ENCODE data around the gene SCIN. TPM values are rescaled to one million over a fixed set of nuclear protein-coding genes. Genes with fewer than 3 reads are reported as not detected.
"Not testable (repeated sequence)": the region's sequence is repeated elsewhere in the genome, so short reads cannot be mapped to it uniquely, and the experiment has no call there.

SCIN gene
- under 1 TPM in 1 of 2 experiments, not detected in 1; 0.12 TPM for total RNA-seq

GRCh38 chr7:12570534-12571461 is at the start of gene SCIN:
SCIN (plus strand) TSS chr7:12570720; CDS start chr7:12570787, 67 bp downstream.
- peaks cover 37% of the 10 kb centered on the region for H3K27me3 Mint-ChIP-seq
- H3K27ac Mint-ChIP-seq = no peak within 1 kb of the TSS
- peaks cover 16% of the 10 kb centered on the region for H3K4me1 Mint-ChIP-seq (ENCODE audit: low read depth)
- peak within 1 kb of the TSS; percentile 50 for H3K4me3 Mint-ChIP-seq
- ChIA-PET CTCF (interaction anchor here (1.8 kb wide), 1 partner anchor 46 kb away, joined by 7 read pairs; no protein-coding TSS in a partner anchor), POLR2A (no interaction called here)
- intact Hi-C loops (cut with micrococcal nuclease) = no loop called here
- H3K9me3 Mint-ChIP-seq = no peaks in the 10 kb centered on the region
- DNase-seq = peak; percentile 48
- H3K36me3 Mint-ChIP-seq = no peaks in the 10 kb centered on the region

GRCh38 chr7:12524794-12525386 is 45.6 kb upstream of the SCIN start:
- POLR2A ChIA-PET = no interaction called here
- CTCF ChIA-PET = interaction anchor here (0.7 to 3.1 kb wide), 33 partner anchors 8 to 1934 kb away, joined by 3 to 41 read pairs (median 4); partner anchors contain the start of gene SCIN
- Mint-ChIP-seq H3K27me3 (peaks cover 12% of the 10 kb centered on the region), H3K36me3 (no peaks in the 10 kb centered on the region), H3K9me3 (no peaks in the 10 kb centered on the region), H3K27ac (no peak overlapping the region), H3K4me3 (no peak overlapping the region), H3K4me1 (ENCODE audit: low read depth) (no peaks in the 10 kb centered on the region)
- intact Hi-C loops (cut with micrococcal nuclease) = loop anchor here (1.0 to 5.0 kb wide), 4 partner anchors 99 to 1932 kb away; no protein-coding TSS in a partner anchor
- DNase-seq = no peak

- H3K4me1 Mint-ChIP-seq (ENCODE audit: low read depth); H3K36me3 Mint-ChIP-seq; POLR2A ChIA-PET; H3K27ac Mint-ChIP-seq; H3K4me3 Mint-ChIP-seq; DNase-seq; H3K9me3 Mint-ChIP-seq: not testable (repeated sequence)
- CTCF ChIA-PET = interaction anchor here (3.1 kb wide), 1 partner anchor 96 kb away, joined by 41 read pairs; no protein-coding TSS in a partner anchor
- intact Hi-C loops (cut with micrococcal nuclease) = loop anchor here (5.0 kb wide), 1 partner anchor 111 kb away; no protein-coding TSS in a partner anchor
- peaks cover 12% of the 10 kb centered on the region for H3K27me3 Mint-ChIP-seq
Observed at GRCh38 chr7:12526693-12527092, 43.8 kb upstream of the SCIN start.

DNA sequence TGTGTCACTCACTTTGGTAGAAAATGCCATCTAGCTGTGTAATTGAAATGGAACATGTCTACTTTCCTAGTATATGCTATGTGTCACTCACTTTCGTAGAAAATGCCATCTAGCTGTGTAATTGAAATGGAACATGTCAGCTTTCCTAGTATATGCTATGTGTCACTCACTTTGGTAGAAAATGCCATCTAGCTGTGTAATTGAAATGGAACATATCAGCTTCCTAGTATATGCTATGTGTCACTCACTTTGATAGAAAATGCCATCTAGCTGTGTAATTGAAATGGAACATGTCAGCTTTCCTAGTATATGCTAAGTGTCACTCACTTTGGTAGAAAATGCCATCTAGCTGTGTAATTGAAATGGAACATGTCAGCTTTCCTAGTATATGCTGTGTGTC is 42.9 kb upstream of the SCIN start:
- H3K9me3 Mint-ChIP-seq; H3K36me3 Mint-ChIP-seq; DNase-seq; CTCF ChIA-PET; H3K4me1 Mint-ChIP-seq (ENCODE audit: low read depth); H3K27ac Mint-ChIP-seq; H3K4me3 Mint-ChIP-seq; POLR2A ChIA-PET: not testable (repeated sequence)
- intact Hi-C loops (cut with micrococcal nuclease) = loop anchor here (5.0 kb wide), 1 partner anchor 110 kb away; no protein-coding TSS in a partner anchor
- H3K27me3 Mint-ChIP-seq = peaks cover 12% of the 10 kb centered on the region

GRCh38 chr7:12529971-12530710 is 40.4 kb upstream of the SCIN start:
- no peak overlapping the region for H3K27ac Mint-ChIP-seq
- ChIA-PET CTCF (no interaction called here), POLR2A (no interaction called here)
- H3K27me3 Mint-ChIP-seq = peaks cover 5% of the 10 kb centered on the region
- no peaks in the 10 kb centered on the region for H3K36me3 Mint-ChIP-seq
- no peak overlapping the region for H3K4me3 Mint-ChIP-seq
- no peak for DNase-seq
- intact Hi-C loops (cut with micrococcal nuclease) = loop anchor here (5.0 kb wide), 1 partner anchor 107 kb away; no protein-coding TSS in a partner anchor
- no peaks in the 10 kb centered on the region for H3K4me1 Mint-ChIP-seq (ENCODE audit: low read depth)
- no peaks in the 10 kb centered on the region for H3K9me3 Mint-ChIP-seq

DNA sequence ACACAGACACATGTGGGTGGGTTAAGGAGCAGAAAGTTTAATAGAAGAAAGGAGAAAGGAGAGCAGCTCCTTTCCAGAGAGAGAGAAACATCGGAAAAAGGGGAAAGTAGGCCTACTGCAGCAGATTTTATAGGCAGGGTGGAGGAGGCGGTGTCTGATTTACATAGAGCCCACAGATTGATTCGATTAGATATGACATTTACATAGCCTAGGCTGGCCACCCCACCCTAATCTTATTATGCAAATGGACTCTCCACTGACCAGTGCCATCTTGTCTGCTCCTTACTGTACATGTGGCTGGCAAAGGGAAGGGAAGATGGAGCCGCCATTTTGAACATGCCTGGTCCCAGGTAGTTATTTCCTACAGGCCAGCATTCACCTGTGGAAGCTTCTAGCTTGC is 38.7 kb upstream of the SCIN start:
- DNase-seq = no peak
- H3K27ac Mint-ChIP-seq = no peak overlapping the region
- H3K9me3 Mint-ChIP-seq = no peaks in the 10 kb centered on the region
- ChIA-PET CTCF (no interaction called here), POLR2A (no interaction called here)
- no peaks in the 10 kb centered on the region for H3K36me3 Mint-ChIP-seq
- intact Hi-C loops (cut with micrococcal nuclease) = no loop called here
- peaks cover 7% of the 10 kb centered on the region for H3K27me3 Mint-ChIP-seq
- no peak overlapping the region for H3K4me3 Mint-ChIP-seq
- no peaks in the 10 kb centered on the region for H3K4me1 Mint-ChIP-seq (ENCODE audit: low read depth)

GRCh38 chr7:12534046-12534445 is 36.5 kb upstream of the SCIN start:
- no peak for DNase-seq
- H3K4me1 Mint-ChIP-seq (ENCODE audit: low read depth) = no peaks in the 10 kb centered on the region
- CTCF ChIA-PET = no interaction called here
- intact Hi-C loops (cut with micrococcal nuclease) = no loop called here
- H3K27ac Mint-ChIP-seq = no peak overlapping the region
- H3K4me3 Mint-ChIP-seq = no peak overlapping the region
- H3K9me3 Mint-ChIP-seq = no peaks in the 10 kb centered on the region
- no peaks in the 10 kb centered on the region for H3K36me3 Mint-ChIP-seq
- POLR2A ChIA-PET = no interaction called here
- peaks cover 4% of the 10 kb centered on the region for H3K27me3 Mint-ChIP-seq

DNA sequence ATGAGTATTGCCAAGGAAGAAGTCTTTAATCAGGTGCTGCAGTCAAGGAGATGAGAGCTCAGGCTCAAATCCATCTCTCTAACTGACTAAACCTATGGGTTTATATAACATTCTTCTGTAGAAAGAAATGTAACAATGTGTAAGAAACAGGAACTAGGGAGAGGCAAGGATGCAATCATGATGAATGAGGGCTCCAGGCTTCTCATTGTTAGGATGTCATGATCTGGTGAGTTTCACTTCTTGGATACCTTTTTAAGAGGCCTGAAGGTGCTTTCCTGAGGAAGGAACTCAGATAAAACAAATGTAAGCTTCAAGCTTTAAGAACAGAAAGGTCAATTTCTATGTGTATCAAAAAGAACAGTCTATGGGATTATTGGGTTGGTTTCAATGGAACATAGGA is 30.8 kb upstream of the SCIN start:
- no peak for DNase-seq
- peaks cover 4% of the 10 kb centered on the region for H3K27me3 Mint-ChIP-seq
- intact Hi-C loops (cut with micrococcal nuclease) = no loop called here
- H3K27ac Mint-ChIP-seq = no peak overlapping the region
- H3K4me1 Mint-ChIP-seq (ENCODE audit: low read depth) = no peaks in the 10 kb centered on the region
- H3K4me3 Mint-ChIP-seq = no peak overlapping the region
- no peaks in the 10 kb centered on the region for H3K9me3 Mint-ChIP-seq
- CTCF ChIA-PET = interaction anchor here (0.6 to 2.8 kb wide), 3 partner anchors 15 to 100 kb away, joined by 3 to 12 read pairs (median 3); no protein-coding TSS in a partner anchor
- no peaks in the 10 kb centered on the region for H3K36me3 Mint-ChIP-seq
- POLR2A ChIA-PET = no interaction called here

DNA sequence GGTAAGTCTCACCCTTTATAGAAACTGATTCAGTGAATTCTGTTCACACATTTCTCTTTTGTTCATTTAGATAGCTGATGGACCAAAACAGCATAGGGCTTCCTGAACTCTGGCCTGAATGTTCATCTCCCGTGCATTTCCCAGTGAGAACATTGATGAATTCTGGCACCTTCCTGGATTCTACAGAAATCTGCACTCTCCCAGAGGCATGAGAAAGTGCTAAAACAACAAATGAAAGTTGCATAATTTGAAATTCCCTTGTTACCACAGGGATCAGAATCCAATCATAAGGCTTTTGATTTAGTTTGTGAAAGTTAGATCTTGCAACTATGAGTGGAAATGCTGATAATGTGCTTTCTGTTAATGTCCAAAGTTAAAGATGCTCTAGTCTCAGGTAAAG is 29.7 kb upstream of the SCIN start:
- no peak for DNase-seq

GRCh38 chr7:12543586-12543985 is 26.9 kb upstream of the SCIN start:
- POLR2A ChIA-PET = no interaction called here
- Mint-ChIP-seq H3K4me3 (no peak overlapping the region), H3K27ac (no peak overlapping the region), H3K4me1 (ENCODE audit: low read depth) (no peaks in the 10 kb centered on the region), H3K27me3 (peaks cover 2% of the 10 kb centered on the region), H3K36me3 (no peaks in the 10 kb centered on the region), H3K9me3 (no peaks in the 10 kb centered on the region)
- intact Hi-C loops (cut with micrococcal nuclease) = no loop called here
- DNase-seq = no peak
- CTCF ChIA-PET = interaction anchor here (1.0 kb wide), 1 partner anchor 19 kb away, joined by 3 read pairs; no protein-coding TSS in a partner anchor

More for the DNA sequence above, 29.7 kb upstream of the SCIN start:
- H3K27ac Mint-ChIP-seq = no peak overlapping the region
- H3K4me1 Mint-ChIP-seq (ENCODE audit: low read depth) = no peaks in the 10 kb centered on the region
- no peak overlapping the region for H3K4me3 Mint-ChIP-seq
- H3K9me3 Mint-ChIP-seq = no peaks in the 10 kb centered on the region
- ChIA-PET CTCF (interaction anchor here (1.2 to 2.8 kb wide), 2 partner anchors 16 to 83 kb away, joined by 3 to 12 read pairs; no protein-coding TSS in a partner anchor), POLR2A (no interaction called here)
- no peaks in the 10 kb centered on the region for H3K36me3 Mint-ChIP-seq
- H3K27me3 Mint-ChIP-seq = peaks cover 4% of the 10 kb centered on the region
- intact Hi-C loops (cut with micrococcal nuclease) = no loop called here

- no peaks in the 10 kb centered on the region for H3K36me3 Mint-ChIP-seq
- CTCF ChIA-PET = interaction anchor here (0.7 kb wide), 1 partner anchor 24 kb away, joined by 3 read pairs; no protein-coding TSS in a partner anchor
- intact Hi-C loops (cut with micrococcal nuclease) = no loop called here
- POLR2A ChIA-PET = no interaction called here
- no peaks in the 10 kb centered on the region for H3K4me1 Mint-ChIP-seq (ENCODE audit: low read depth)
- no peaks in the 10 kb centered on the region for H3K27me3 Mint-ChIP-seq
- no peak overlapping the region for H3K27ac Mint-ChIP-seq
- DNase-seq = no peak
- no peaks in the 10 kb centered on the region for H3K9me3 Mint-ChIP-seq
- H3K4me3 Mint-ChIP-seq = no peak overlapping the region
Observed at GRCh38 chr7:12549106-12549505, 21.4 kb upstream of the SCIN start.

DNA sequence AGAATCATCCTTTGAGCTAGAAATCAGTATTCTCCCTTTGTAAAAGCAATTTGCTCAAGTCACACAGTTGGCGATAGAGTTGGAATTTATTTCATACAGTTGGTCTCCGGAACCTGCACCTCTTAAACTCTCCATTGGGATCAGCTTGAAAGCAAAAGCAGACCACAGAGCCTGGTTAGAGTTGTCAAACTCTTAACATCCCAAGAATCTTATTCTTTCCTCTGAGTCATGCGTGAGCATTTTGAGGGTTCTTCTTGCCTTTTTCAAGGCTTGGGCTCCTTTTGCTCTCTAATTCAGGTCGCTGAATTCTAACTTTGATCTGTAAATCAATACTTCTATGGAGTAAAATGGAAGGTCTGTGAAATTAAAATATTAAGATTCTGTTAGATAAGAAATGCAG is 19.6 kb upstream of the SCIN start:
- H3K36me3 Mint-ChIP-seq = no peaks in the 10 kb centered on the region
- no peak overlapping the region for H3K27ac Mint-ChIP-seq
- POLR2A ChIA-PET = no interaction called here
- H3K27me3 Mint-ChIP-seq = no peaks in the 10 kb centered on the region
- intact Hi-C loops (cut with micrococcal nuclease) = no loop called here
- CTCF ChIA-PET = interaction anchor here (1.2 kb wide), 1 partner anchor 26 kb away, joined by 4 read pairs; no protein-coding TSS in a partner anchor
- no peak for DNase-seq
- H3K4me3 Mint-ChIP-seq = no peak overlapping the region
- H3K4me1 Mint-ChIP-seq (ENCODE audit: low read depth) = no peaks in the 10 kb centered on the region
- no peaks in the 10 kb centered on the region for H3K9me3 Mint-ChIP-seq
